ENCODE data around the gene DIP2C.
"Not testable (repeated sequence)": the region's sequence is repeated elsewhere in the genome, so short reads cannot be mapped to it uniquely, and the experiment has no call there.

The DIP2C gene

GRCh38 chr10:326350-326749 is 363.1 kb downstream of the DIP2C start:
- H3K27ac ChIP-seq: no peak overlapping the region
- no peak overlapping the region for H3K4me3 ChIP-seq
- no peak for DNase-seq
- peaks cover 0 to 20% (median 6%) of the 10 kb centered on the region in 4 donors for H3K4me1 ChIP-seq
- no peaks in the 10 kb centered on the region for H3K9me3 ChIP-seq
- intact Hi-C loops (cut with DNase I; ENCODE audit: low total_unique reads): no loop called here
- TF ChIP-seq, protein P1, sequence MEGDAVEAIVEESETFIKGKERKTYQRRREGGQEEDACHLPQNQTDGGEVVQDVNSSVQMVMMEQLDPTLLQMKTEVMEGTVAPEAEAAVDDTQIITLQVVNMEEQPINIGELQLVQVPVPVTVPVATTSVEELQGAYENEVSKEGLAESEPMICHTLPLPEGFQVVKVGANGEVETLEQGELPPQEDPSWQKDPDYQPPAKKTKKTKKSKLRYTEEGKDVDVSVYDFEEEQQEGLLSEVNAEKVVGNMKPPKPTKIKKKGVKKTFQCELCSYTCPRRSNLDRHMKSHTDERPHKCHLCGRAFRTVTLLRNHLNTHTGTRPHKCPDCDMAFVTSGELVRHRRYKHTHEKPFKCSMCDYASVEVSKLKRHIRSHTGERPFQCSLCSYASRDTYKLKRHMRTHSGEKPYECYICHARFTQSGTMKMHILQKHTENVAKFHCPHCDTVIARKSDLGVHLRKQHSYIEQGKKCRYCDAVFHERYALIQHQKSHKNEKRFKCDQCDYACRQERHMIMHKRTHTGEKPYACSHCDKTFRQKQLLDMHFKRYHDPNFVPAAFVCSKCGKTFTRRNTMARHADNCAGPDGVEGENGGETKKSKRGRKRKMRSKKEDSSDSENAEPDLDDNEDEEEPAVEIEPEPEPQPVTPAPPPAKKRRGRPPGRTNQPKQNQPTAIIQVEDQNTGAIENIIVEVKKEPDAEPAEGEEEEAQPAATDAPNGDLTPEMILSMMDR (IDR thresholded peaks at IDR 0.05): no peak
- H3K27me3 ChIP-seq: no peaks in the 10 kb centered on the region
- peaks cover 15 to 35% (median 31%) of the 10 kb centered on the region in 3 donors for H3K36me3 ChIP-seq

- Histone ChIP-seq H3K36me3 (peaks cover 15 to 45% (median 41%) of the 10 kb centered on the region in 3 donors), H3K27me3 (no peaks in the 10 kb centered on the region), H3K27ac (no peak overlapping the region), H3K4me1 (peaks cover 0 to 20% (median 6%) of the 10 kb centered on the region in 4 donors), H3K4me3 (no peak overlapping the region), H3K9me3 (no peaks in the 10 kb centered on the region)
- intact Hi-C loops (cut with DNase I; ENCODE audit: low total_unique reads): no loop called here
- no peak for DNase-seq
- TF ChIP-seq, protein P1 (IDR thresholded peaks at IDR 0.05): no peak
Measured at GRCh38 chr10:325282-325681, 364.2 kb downstream of the DIP2C start.

- TF ChIP-seq, protein P1 (IDR thresholded peaks at IDR 0.05): no peak
- Histone ChIP-seq H3K27me3 (no peaks in the 10 kb centered on the region), H3K4me3 (no peak overlapping the region), H3K9me3 (no peaks in the 10 kb centered on the region), H3K4me1 (peaks cover 0 to 15% (median 5%) of the 10 kb centered on the region in 4 donors), H3K36me3 (peaks cover 20 to 46% (median 46%) of the 10 kb centered on the region in 3 donors), H3K27ac (peak overlapping the region; percentile 26 to 57)
- intact Hi-C loops (cut with DNase I; ENCODE audit: low total_unique reads): no loop called here
- no peak for DNase-seq
Measured at GRCh38 chr10:324593-324992, 364.9 kb downstream of the DIP2C start.

DNA sequence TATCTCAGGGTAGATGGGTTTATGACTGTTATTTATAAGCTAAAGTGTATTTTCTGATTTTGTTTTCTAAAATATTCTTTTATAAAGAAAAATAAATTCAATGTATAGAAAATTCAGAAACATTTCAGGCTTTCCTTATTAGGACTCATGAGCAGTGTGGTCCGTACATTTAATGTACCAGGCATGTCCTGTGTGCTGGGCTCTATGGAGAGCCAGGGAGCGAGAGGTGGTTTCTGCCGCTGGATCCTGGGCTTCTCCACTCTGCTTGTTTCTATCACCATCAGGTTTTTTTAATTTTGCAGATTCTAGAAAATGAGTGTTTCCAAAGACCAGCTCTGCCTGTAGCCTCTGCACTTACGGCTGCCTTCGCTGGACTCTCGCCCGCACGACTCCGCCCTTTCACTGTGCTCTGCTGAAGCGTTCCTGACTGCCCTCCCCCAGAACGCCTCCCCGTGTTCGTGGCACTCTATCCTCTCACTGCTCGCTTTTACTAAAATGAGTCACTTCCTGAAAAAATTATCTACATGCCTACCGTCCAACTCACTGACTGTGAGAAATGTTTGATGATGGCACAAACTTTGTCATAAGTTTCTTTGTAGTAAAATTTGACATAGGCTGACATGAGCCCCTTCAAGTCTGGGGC is 365.7 kb downstream of the DIP2C start:
- intact Hi-C loops (cut with DNase I; ENCODE audit: low total_unique reads): no loop called here
- DNase-seq: peak; percentile 82 to 92
- Histone ChIP-seq H3K27me3 (no peaks in the 10 kb centered on the region), H3K36me3 (peaks cover 20 to 46% (median 46%) of the 10 kb centered on the region in 3 donors), H3K4me1 (peaks cover 0 to 10% (median 3%) of the 10 kb centered on the region in 4 donors), H3K27ac (peak overlapping the region; percentile 26 to 57), H3K4me3 (peak overlapping the region in 1 of 2 donors; percentile 20), H3K9me3 (no peaks in the 10 kb centered on the region)
- TF ChIP-seq, protein P1 (IDR thresholded peaks at IDR 0.05): no peak

- DNase-seq; H3K4me3 ChIP-seq; H3K27ac ChIP-seq; H3K27me3 ChIP-seq; H3K9me3 ChIP-seq; intact Hi-C loops (cut with DNase I; ENCODE audit: low total_unique reads): not testable (repeated sequence)
- peaks cover 0 to 10% (median 3%) of the 10 kb centered on the region in 4 donors for H3K4me1 ChIP-seq
- H3K36me3 ChIP-seq: peaks cover 26 to 51% (median 50%) of the 10 kb centered on the region in 3 donors
Measured at GRCh38 chr10:323046-323445, 366.4 kb downstream of the DIP2C start.

DNA sequence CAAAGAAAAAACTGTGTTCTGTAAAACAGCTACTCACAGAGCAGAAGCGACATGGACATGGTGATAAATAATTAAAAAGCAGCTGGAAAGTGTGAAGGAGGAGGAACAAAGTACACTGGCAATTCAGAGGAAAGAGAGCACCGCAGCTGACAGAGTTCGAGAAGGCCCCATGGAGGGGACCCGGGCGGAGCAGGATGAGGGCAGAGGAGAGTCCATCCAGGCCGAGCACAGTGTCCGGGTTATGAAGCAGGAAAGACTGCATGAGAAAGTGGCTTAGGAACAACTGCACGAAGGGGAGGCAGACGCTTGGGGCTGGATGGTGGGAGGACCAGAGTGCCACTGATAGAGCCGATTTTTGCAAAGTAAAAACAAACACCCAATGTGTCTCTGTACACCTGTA is 368.7 kb downstream of the DIP2C start:
- Histone ChIP-seq H3K4me1 (peaks cover 0 to 10% (median 3%) of the 10 kb centered on the region in 4 donors), H3K4me3 (no peak overlapping the region), H3K36me3 (peaks cover 29 to 50% (median 48%) of the 10 kb centered on the region in 3 donors), H3K27ac (no peak overlapping the region), H3K9me3 (no peaks in the 10 kb centered on the region), H3K27me3 (no peaks in the 10 kb centered on the region)
- intact Hi-C loops (cut with DNase I; ENCODE audit: low total_unique reads): no loop called here
- TF ChIP-seq, protein P1 (IDR thresholded peaks at IDR 0.05): no peak
- no peak for DNase-seq
